Hair follicle dermal papilla cell (primary cell): Measurements from ENCODE around the gene ZNF80. TPM values are rescaled to one million over a fixed set of nuclear protein-coding genes. Genes with fewer than 3 reads are reported as not detected.

ENCODE experiments used
- total RNA-seq: library from RNA; depleted of rRNA; stranded (reverse); fragments of >200 nt; gene quantifications from 2 replicates; pipeline ENCODE4 v1.2.3, GENCODE V29; 2012

Gene ZNF80
- not detected in 2 replicates for total RNA-seq

DNA sequence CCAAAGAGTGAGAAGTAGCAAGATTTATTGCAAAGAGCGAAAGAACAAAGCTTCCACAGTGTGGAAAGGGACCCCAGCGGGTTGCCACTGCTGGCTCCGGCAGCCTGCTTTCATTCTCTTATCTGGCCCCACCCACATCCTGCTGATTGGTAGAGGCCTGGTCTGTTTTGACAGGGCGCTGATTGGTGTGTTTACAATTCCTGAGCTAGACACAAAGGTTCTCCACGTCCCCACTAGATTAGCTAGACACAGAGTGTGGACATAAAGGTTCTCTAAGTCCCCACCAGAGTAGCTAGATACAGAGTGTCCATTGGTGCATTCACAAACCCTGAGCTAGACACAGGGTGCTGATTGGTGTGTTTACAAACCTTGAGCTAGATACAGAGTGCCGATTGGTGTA lies at the start of gene ZNF80:
TSS of gene ZNF80 (minus strand) at position 101 of the 400 bp plus-strand sequence. CDS start 504 bp downstream, outside the sequence.

Other genes starting within 250 kb of the ZNF80 start
- gene CCDC191, start 181.1 kb downstream of the ZNF80 start, total RNA-seq, result 3.6 TPM in 2 replicates
- gene QTRT2, start 180.8 kb downstream of the ZNF80 start, total RNA-seq, result 12.0 and 14.9 TPM in 2 replicates
- not detected in 2 replicates for gene DRD3, start 58.5 kb downstream of the ZNF80 start, total RNA-seq
- gene TIGIT, start 56.5 kb upstream of the ZNF80 start, total RNA-seq, result not detected in 2 replicates